ENCODE results near the gene FPR3.
"Not testable (repeated sequence)": the region's sequence is repeated elsewhere in the genome, so short reads cannot be mapped to it uniquely, and the experiment has no call there.

FPR3 gene, protein sequence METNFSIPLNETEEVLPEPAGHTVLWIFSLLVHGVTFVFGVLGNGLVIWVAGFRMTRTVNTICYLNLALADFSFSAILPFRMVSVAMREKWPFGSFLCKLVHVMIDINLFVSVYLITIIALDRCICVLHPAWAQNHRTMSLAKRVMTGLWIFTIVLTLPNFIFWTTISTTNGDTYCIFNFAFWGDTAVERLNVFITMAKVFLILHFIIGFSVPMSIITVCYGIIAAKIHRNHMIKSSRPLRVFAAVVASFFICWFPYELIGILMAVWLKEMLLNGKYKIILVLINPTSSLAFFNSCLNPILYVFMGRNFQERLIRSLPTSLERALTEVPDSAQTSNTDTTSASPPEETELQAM

DNA sequence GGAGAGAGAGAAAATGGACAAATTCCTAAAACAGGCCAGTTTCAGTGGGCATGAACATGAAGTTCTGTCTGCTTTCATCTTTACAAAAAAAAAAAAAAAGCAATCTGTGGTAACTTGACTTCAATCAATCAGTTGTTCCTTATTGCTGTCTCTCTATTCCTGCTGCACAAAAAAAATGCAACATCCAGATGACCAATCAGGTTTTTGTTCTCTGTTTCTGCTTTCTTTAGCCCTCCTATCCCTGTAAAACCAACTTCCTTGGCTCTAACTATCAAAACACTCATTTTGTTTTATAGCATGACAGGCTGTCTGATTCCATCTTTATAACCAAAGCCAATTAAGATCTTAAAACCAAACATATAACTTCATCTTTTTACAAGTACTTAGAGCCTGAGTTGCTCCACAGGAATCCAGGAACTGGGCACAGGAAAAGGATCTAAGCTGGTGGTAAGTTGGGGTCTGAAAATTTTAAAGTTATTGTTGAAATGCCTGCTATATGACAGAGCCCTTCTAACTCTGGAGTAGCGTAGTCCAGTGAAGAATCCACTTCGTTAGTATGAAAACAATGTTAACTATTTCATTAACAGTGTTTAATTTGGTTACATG lies at the start of gene FPR3:
TSS of gene FPR3 (plus strand) at position 273 of the 606 bp plus-strand sequence. CDS start 28,592 bp downstream, outside the sequence.
- no peak for DNase-seq

DNA sequence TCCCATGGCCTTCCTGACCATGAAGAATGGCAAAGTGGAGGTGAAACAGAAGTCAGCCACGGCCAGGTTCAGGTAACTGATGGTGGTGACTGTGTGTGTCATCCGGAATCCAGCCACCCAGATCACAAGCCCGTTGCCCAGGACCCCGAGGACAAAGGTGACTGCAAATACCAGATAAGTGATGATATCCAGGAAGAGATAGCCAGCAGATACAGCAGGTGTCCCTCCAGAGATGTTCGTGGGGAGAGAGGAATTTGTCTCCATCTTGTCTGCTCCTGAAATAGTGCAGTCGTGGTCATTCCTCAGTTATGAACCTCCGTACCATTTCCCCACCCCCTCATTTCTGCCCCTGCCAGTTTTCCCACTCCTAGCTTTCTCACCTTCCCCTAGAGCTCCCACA lies 48.2 kb upstream of the FPR3 start:
- no peak for DNase-seq

DNA sequence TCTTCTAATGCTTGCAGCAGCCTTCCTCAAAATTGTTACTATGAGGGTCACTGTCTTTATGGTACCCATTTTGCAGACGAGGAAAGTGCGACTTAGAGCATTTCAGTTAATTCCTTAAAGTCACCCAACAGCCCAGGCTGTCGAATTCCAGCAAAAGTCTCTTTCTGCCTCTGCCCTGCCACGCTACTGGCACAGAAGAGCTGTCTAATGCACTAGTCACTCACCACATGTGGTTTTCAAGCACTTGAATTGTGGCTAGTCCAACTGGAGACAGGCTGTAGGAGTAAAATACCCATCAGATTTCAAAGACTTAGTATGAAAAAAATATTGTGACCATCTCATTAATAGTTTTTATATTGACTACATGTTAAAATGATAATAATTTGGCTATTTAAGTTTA lies 45.0 kb upstream of the FPR3 start:
- no peak for DNase-seq

DNA sequence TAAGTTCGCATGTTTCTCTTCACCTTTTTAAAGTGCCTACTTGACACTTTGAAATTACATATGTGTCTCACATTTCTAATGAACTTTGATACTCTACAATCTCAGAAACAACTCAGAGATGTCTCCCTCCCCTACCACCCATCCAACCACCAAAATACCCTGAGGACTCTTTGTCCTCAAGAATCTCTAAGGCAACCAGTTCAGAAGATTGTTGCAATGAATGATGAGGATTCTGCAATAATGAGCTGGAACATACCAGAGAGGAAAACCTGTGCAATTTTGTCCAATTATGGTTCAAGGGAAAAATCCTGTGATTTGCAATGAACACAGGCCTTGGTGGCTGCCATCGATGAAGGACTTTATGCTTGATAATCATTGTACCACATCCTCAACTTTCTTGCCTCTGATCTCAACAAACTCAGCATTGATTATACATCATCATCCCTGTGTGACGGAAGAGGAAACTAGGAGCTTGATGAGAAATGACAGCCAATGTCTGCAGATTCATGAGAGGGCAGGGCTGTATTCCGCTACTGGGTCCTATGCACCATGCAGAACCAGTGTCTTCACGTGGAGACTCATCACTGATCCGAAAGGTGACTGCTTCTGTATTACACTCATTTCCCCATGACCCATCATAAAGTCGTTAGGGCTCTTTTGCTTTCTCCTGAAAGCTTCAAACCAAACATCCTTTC lies 44.4 kb upstream of the FPR3 start:
- no peak for DNase-seq

DNA sequence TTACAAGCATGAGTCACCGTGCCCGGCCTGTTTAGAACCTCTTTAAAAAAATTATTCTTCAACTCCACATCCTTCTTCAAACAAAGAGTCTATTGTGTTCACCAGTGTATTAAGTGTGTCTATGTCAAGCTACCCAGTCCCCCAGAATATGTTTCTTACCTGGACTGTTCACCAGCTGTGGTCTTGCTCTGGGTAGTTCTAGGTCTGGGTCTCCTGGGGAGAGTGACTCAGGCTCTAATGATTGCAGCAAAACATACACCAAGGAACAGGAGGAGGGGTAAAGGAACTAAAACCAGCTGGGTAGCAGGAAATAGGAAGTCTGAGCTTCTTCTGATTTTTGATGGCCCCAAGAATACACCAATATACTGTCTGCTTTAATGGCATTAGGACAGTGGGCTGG lies 43.3 kb upstream of the FPR3 start, which contains the start of gene FPR1:
TSS of gene FPR1 (minus strand) at position 224 of the 400 bp plus-strand sequence. CDS start 4,884 bp downstream, outside the sequence.
- peak in 4 of 56 donors; percentile 0 to 9 (median 3) for DNase-seq

DNA sequence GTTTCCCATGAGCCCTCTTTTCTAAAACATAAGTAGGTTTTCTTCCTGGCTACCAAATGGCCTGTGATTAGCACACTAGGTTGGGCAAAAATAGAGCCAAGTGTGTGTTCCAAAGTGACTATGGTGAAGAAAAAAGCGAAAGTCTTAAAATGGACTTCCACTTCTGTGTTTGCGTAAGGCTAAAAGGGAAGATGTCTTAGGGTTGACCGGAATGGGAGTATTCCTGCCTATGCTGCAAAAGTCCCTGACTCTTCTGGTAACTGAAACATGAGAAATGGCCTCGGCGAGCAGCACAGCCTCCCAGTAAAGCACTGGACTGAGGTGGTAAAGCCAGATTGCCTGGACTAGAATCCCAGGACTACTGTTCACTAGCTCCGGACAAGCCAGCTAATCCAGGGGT lies 40.8 kb upstream of the FPR3 start:
- DNase-seq: peak in 1 of 56 donors; percentile 10

DNA sequence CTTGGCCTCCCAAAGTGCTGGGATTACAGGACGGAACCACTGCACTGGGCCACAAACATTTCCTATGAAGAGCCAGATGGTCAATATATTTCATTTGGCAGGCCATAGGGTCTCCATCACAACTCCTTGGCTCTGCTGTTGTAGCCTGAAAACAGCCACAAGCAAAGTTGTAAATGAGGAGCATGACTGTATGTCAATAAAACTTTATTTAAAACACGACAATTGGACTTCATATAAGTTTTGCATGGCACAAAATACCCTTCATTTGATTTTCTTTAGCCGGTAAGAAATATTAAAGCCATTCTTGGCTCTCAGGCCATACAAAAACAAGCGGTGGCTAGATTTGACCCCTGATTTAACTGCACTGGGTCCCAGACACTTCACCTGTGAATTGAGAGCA lies 40.2 kb upstream of the FPR3 start:
- no peak for DNase-seq

DNA sequence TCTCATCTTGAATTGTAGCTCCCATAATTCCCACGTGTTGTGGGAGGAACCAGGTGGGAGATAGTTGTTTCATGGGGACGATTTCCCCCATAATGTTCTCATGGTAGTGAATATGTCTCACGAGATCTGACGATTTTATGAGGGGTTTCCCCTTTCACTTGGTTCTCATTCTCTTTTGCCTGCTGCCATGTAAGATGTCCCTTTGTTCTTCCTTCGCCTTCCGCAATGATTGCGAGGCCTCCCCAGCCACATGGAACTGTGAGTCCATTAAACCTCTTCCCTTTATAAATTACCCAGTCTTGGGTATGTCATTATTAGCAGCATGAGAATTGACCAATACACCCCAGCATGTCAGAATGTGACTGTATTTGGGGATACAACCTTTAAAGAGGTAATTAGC lies 39.4 kb upstream of the FPR3 start:
- DNase-seq: no peak

DNA sequence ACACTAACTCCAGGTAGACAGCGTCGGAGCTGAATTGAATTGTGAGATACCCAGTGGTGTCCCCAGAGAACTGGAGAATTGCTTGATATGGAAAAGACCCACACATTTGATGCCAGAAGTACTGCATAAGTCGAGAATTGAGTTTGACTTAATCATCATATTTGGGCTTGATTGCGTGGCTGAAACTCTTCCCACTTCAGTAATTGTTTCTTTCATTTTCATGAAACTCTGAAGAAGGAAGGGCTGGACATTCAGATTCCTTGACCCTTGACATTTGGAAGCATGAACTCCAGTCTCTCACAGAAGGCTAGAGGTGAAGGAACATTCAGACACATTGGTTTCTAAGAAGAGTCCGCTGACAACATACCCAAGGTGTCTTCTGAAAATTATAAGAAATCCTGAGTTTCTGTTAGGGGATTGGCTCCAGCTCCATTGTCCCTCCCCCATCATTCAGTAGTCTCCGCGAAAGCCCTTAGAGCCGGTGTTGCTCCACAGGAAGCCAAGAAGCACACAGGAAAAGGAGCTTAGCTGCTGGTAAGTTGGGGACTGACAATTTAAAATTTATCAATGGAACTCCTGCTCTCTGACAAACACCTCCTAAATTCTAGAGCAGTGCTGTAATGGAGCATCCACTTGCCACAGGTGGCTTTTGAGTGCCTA lies 34.1 kb upstream of the FPR3 start, which contains the start of gene FPR2:
TSS of gene FPR2 (plus strand) at position 484 of the 660 bp plus-strand sequence. CDS start 7,479 bp downstream, outside the sequence.
- DNase-seq: no peak

DNA sequence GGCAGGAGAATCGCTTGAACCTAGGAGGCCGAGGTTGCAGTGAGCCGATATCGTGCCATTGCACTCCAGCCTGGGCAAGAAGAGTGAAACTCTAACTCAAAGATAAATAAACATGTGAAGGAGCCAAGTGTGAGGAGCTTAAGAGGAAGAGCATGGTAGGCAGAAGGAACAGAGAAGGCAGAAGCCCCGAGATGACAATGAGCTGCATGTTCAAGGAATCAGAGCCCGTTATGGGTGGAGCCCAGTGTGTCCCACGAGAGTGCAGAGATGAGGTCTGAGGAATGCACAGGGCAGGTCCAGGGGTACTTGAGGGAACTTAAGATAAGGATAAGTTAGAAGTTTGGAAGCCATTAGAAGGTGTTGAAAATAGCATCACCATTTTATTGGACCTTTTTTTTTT lies 33.3 kb upstream of the FPR3 start:
- no peak for DNase-seq

DNA sequence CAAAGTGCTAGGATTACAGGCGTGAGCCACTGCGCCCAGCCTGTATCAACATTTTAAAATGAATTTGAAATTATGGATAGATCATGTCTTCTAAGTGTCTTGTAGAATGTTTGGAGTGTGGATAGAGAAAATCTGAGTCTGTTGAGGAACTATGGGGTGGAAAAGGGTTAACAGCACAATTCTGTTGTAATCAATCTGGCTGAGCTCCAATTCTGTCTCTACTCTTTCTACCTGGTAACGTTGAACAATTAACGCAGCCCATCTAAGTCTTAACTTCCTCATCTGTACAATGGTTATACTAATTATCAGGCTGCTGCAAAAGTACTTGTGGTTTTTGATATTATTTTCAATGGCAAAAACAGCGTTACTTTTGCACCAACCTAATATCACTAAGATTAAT lies 29.9 kb upstream of the FPR3 start:
- DNase-seq: no peak

DNA sequence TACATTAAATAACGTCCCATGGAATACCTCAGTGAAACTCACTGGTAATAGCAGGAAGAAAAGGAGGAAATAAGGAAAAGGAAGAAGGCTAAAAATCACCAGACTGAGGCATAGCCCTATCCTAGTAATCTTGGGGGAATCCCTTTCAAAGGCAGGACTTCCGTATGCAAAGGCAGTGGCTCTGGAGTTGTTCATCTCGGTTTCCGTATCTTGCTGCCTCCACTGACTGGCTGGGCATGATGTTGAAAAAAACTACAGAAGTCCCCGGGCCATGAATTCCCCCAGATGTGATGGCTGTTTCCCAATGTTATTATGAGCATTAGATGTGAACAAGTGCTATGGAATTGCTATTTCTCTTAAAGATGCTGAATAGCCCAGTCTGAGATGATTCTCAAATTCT lies 28.5 kb upstream of the FPR3 start:
- DNase-seq: no peak

DNA sequence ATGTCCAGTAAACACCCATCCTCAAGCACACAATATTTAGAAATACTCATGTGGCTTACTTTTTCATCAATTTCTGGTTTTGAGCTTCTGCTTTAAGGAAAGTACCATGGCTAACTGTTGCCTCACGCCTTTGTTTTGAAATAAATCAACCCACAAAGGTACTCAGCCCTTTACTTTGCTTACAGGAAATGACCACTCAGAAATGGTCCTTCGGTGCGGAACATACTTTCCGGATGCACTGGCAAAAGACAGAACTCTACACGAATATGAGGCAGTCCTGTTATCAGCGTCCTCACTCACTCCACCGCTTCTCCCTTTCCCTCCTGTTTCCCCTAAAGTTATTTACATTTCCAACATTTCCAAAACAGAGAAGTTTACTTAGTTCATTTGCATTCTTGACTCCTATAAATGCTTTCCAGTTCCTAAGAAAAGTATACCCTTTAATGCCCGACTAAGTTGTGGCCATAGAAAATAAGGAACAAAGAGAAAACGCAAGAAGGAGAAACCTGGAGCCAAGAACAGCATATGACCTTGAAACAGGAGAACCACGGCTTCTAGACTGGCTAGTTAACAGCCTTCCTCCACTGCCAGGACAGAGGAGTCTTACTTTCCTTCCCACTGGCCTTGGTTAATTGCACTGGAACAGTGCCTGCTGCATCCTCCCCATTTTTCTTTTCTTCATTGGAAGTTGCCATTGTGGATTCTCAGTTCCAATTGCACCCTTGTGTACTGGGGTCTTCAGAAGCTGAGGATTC lies 23.4 kb upstream of the FPR3 start:
- DNase-seq: no peak

DNA sequence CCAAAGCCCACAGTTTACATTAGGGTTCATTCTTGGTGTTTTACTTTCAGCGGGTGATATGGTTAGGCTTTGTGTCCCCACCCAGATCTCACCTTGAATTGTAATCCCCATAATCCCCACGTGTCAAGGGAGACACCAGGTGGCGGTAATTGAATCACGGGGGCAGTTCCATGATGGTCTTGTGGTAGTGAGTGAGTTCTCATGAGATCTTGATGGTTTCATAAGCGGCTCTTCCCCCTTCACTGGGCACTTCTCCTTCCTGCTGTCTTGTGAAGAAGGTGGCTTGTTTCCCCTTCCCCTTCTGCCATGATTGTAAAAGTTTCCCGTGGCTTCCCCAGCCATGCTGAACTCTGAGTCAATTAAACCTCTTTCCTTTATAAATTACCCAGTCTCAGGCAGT lies 22.0 kb upstream of the FPR3 start:
- no peak for DNase-seq

DNA sequence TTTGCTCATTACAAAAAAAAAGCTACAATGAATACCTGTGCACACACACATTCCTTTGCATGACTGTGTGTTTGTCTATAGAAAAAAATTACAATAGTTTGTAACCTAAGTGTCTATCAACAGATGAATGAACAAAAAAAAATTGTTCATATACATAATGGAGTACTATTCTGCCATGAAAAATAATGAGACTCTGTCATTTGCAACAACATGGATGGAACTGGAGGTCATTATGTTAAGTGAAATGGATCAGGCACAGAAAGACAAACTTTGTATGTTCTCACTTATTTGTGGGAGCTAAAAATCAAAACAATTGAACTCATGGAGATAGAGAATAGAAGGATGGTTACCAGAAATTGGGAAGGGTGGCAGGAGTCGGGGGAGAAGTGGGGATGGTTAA lies 18.4 kb upstream of the FPR3 start:
- not testable (repeated sequence) for DNase-seq

DNA sequence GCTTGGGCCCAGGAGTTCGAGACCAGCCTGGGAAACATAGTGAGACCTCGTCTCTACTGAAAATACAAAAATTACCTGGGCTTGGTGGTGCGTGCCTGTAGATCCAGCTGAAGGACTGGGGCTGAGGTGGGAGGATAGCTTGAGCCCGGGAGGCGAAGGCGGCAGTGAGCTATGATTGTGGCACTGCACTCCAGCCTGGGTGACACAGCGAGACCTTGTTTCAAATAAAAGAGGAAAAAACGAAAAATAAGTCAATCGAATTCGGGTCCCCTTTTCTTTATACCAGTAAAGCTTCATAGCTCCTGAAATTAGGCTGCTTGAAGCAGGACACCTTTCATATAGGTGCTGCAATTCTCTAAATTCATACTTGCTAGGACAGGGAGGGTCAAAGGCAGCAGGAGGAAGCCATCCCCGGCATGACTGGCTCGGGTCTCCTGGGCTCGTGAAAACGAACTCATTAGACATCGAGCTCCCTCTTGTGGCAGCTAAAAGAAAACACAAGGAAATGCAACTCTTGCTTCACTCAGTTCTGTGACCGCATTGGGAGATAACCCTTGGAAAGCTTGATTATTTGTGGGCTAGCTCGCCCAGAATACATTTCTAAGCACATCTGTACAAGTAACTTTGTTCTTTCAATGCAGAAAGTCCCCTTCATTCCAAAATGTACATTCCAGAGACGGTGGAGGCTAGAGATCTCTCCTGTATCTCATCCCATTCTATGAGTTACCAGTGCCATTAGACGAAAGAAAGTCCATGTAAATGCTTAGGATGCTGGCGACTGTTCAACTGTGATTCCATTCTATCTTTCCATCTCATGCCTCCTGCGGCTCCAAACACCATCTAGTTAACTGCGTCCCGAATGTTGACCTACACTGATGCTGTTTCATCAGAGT lies 17.1 kb upstream of the FPR3 start:
- DNase-seq: peak in 47 of 56 donors; percentile 3 to 71 (median 34)

DNA sequence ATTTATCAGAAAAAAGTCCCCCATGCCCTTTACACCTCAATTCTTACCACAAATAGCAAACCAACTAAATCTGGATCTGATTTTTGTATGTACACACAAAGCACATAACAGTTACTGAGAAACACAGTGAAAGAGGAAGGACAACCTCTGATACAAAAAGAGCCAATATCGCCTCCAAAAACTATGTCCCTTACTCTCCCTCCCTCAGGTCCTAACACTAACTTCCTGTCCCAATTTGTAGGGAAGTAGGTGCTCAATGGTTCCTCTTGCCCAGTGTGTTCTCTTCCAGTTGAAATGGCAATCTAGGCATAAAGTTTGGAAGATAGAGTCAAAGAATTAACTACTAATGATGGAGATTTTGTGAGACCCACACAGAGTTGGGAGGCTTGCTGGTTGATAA lies 15.8 kb upstream of the FPR3 start:
- no peak for DNase-seq

DNA sequence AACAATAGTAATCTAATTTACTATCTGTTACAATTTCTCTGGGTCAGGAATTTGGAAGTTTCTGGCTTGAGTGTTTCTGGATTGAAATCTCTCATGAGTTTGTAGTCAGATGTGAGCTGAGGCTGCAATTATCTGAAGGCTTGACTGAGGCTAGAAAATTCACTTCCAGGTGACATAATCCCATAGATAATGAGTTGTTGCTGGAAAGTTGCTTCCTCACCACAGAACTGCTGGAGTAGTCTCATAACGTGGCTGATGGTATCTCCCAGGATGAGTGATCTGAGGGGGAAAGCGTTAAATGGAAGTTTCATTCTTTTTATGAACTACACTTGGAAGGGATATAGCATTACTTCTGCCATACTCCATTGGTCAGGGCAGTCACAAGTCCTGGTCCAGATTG lies 15.3 kb upstream of the FPR3 start:
- DNase-seq: no peak

DNA sequence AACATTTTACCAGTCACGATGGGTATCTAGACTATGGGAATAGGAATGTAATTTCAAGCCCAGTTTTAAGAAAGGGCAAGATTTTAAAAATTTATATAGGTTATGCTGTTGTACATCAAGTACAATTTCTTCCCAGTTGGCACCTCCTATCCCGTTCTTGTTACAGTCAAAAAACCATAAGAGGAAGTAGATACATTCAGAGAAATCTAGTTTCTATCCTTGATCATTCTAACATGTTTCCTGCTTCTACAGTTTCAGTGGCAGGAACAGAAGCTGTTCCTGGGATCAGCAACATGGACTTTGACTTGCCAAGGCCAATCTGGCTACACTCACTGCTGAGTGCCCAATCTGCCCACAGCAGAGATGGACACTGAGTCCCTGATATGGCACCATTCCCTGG lies 14.7 kb upstream of the FPR3 start:
- no peak for DNase-seq

DNA sequence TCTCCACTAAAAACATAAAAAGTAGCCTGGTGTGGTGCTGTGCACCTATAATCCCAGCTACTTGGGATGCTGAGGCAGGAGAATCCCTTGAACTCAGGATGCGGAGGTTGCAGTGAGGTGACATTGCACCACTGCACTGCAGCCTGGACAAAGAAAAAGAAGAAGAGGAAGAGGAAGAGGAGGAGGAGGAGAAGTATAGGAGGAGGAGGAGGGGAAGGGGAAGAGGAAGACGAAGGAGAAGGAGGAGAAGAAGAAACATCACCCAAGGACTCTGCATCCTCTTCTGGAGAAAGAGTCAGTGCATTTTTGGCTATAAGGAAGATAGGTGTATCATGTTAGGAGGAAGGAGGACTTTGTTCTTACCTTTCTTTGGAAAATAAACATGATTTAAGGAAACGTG lies 13.0 kb upstream of the FPR3 start:
- DNase-seq: no peak

Data from nucleus accumbens (tissue), 56 donors.